ENCODE results near the gene ARHGAP10.

Gene ARHGAP10

DNA sequence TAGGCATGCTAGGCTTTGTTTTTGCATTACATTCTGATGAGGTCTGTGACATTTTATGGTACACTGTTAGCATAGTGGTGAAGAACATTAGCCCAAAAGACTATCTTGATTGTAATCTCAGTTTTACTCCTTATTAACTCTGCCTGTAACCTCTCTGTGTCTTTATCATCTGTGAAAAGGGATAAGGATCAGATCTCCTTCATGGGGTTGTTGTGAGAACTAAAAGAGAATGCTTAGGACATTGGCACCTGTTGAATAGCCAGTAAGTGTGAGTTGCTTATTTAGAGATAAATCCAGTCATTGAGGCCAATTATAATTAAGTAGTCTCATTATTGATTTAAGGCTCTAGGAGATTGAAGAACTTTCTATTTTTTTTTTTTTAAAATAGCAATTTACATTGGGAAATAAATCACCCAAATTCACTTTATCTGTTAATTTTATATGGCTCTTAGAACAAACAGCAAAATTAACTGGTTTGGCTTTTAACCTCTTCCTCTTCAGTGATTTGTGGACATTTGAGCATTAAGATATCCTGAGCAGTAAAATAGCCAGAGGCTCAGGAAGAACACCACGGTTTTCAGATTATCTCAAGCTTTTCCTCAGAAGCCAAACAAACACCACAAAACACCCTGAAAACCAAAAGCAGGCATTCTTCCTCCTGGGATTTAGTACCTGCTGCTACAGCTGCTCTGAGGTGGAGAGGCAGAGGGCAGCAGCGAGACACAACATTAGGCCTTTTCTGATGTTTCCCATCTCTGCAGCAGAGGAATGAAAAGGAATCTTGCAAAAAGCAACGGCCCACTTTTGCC lies 192.9 kb downstream of the ARHGAP10 start:
- DNase-seq (ENCODE audit: low spot score) = peak; percentile 36
- Histone ChIP-seq H2BK15ac (ENCODE audit: low read length) (no peak overlapping the region), H4K91ac (ENCODE audit: low read depth, low read length, poor library complexity) (no peak overlapping the region), H2AK5ac (ENCODE audit: low read depth, low read length) (no peak overlapping the region), H3K4me1 (ENCODE audit: control insufficient read depth in 2 of 2, insufficient read depth in 1 of 2, low read depth in 1 of 2, low read length in 2 of 2) (peaks cover 0 to 3% of the 10 kb centered on the region in 2 donors), H3K27me3 (ENCODE audit: control insufficient read depth in 3 of 3, insufficient read depth in 3 of 3, low read depth in 1 of 3, low read length in 3 of 3) (no peaks in the 10 kb centered on the region), H2BK12ac (ENCODE audit: low read length) (no peak overlapping the region), H3K9ac (ENCODE audit: low read depth, low read length, poor library complexity) (no peak overlapping the region), H3K18ac (ENCODE audit: low read length) (no peak overlapping the region), H2AFZ (ENCODE audit: low read length) (no peak overlapping the region), H3K9me3 (replicated peaks in 1 of 2; ENCODE audit: control insufficient read depth in 2 of 2, insufficient read depth in 1 of 2, low read depth in 1 of 2, low read length in 2 of 2) (no peaks in the 10 kb centered on the region), H3K4me2 (ENCODE audit: insufficient read depth, low read length, poor library complexity, severe bottlenecking) (no peak overlapping the region), H3K4me3 (ENCODE audit: low read length in 2 of 2) (no peak overlapping the region), H3K4ac (ENCODE audit: low read length) (no peak overlapping the region), H3K27ac (replicated peaks; ENCODE audit: low read length) (no peak overlapping the region), H2BK120ac (ENCODE audit: low read depth, low read length) (no peak overlapping the region), H3K36me3 (replicated peaks in 1 of 2; ENCODE audit: control insufficient read depth in 2 of 2, insufficient read depth in 2 of 2, low read length in 2 of 2) (no peaks in the 10 kb centered on the region), H2BK5ac (ENCODE audit: low read length) (no peak overlapping the region), H4K8ac (ENCODE audit: low read depth, low read length) (no peak overlapping the region), H3K23ac (ENCODE audit: low read depth, low read length, poor library complexity) (no peak overlapping the region), H3K14ac (ENCODE audit: low read length) (no peak overlapping the region), H3K79me1 (ENCODE audit: low read depth, low read length) (peaks cover 1% of the 10 kb centered on the region)
- no CpG with 5 or more reads among the region's 3 CpGs for WGBS, 2 donors (ENCODE audit: extremely low coverage in 2 of 2, insufficient read length in 2 of 2, insufficient replicate concordance in 1 of 2)

DNA sequence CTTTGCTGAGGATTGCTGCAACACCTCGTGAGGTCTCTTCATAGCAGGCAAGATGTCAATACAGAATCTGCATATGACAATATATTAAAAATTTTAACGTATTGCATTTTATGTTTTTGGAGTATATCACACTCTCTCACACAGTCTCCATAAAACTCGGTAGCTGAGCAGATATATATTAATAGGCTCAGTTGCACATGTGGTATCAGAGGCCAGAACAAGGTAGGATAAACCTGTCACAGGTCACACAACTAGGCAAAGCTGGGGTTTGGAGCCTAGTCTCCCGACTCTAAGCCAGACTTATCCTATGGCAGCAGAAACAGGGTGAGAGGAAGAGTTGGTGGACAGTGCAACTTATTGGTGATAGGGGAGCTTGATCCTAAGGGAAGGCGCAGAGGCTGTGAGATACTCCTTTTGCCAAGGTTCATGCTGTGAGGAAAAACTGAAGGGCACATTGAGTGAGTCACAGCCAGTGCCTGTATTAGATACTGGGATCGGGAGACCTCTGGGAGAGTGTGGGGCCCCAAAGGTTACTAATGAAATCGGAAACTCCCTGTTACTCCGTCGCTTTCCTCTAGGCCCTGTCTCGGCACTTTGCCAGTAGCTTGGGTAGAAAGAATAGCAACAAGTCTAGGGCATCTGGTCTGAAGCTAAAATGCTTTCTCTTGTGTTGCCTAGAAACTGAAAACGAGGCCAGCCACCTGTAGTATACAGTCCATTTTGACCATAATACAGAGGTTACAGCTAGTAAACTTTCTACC lies 195.7 kb downstream of the ARHGAP10 start:
- Histone ChIP-seq H3K4me1 (ENCODE audit: control insufficient read depth in 2 of 2, insufficient read depth in 1 of 2, low read depth in 1 of 2, low read length in 2 of 2) (peaks cover 0 to 3% of the 10 kb centered on the region in 2 donors), H3K23ac (ENCODE audit: low read depth, low read length, poor library complexity) (no peak overlapping the region), H3K27me3 (ENCODE audit: control insufficient read depth in 3 of 3, insufficient read depth in 3 of 3, low read depth in 1 of 3, low read length in 3 of 3) (no peaks in the 10 kb centered on the region), H4K8ac (ENCODE audit: low read depth, low read length) (no peak overlapping the region), H3K9ac (ENCODE audit: low read depth, low read length, poor library complexity) (no peak overlapping the region), H2BK15ac (ENCODE audit: low read length) (no peak overlapping the region), H3K18ac (ENCODE audit: low read length) (no peak overlapping the region), H2BK120ac (ENCODE audit: low read depth, low read length) (no peak overlapping the region), H3K14ac (ENCODE audit: low read length) (no peak overlapping the region), H2AK5ac (ENCODE audit: low read depth, low read length) (no peak overlapping the region), H3K9me3 (replicated peaks in 1 of 2; ENCODE audit: control insufficient read depth in 2 of 2, insufficient read depth in 1 of 2, low read depth in 1 of 2, low read length in 2 of 2) (no peaks in the 10 kb centered on the region), H2BK12ac (ENCODE audit: low read length) (no peak overlapping the region), H3K4me3 (ENCODE audit: low read length in 2 of 2) (no peak overlapping the region), H4K91ac (ENCODE audit: low read depth, low read length, poor library complexity) (no peak overlapping the region), H2AFZ (ENCODE audit: low read length) (no peak overlapping the region), H2BK5ac (ENCODE audit: low read length) (no peak overlapping the region), H3K4ac (ENCODE audit: low read length) (no peak overlapping the region), H3K27ac (replicated peaks; ENCODE audit: low read length) (no peak overlapping the region), H3K79me1 (ENCODE audit: low read depth, low read length) (no peaks in the 10 kb centered on the region), H3K36me3 (replicated peaks in 1 of 2; ENCODE audit: control insufficient read depth in 2 of 2, insufficient read depth in 2 of 2, low read length in 2 of 2) (no peaks in the 10 kb centered on the region), H3K4me2 (ENCODE audit: insufficient read depth, low read length, poor library complexity, severe bottlenecking) (no peak overlapping the region)
- WGBS, 2 donors (ENCODE audit: extremely low coverage in 2 of 2, insufficient read length in 2 of 2, insufficient replicate concordance in 1 of 2) = no CpG with 5 or more reads among the region's 11 CpGs
- DNase-seq (ENCODE audit: low spot score) = no peak

- Histone ChIP-seq H4K91ac (ENCODE audit: low read depth, low read length, poor library complexity) (no peak overlapping the region), H3K27ac (replicated peaks; ENCODE audit: low read length) (no peak overlapping the region), H3K4me1 (ENCODE audit: control insufficient read depth in 2 of 2, insufficient read depth in 1 of 2, low read depth in 1 of 2, low read length in 2 of 2) (peaks cover 0 to 3% of the 10 kb centered on the region in 2 donors), H3K36me3 (replicated peaks in 1 of 2; ENCODE audit: control insufficient read depth in 2 of 2, insufficient read depth in 2 of 2, low read length in 2 of 2) (no peaks in the 10 kb centered on the region), H3K23ac (ENCODE audit: low read depth, low read length, poor library complexity) (no peak overlapping the region), H4K8ac (ENCODE audit: low read depth, low read length) (no peak overlapping the region), H2BK12ac (ENCODE audit: low read length) (no peak overlapping the region), H2BK15ac (ENCODE audit: low read length) (no peak overlapping the region), H3K27me3 (ENCODE audit: control insufficient read depth in 3 of 3, insufficient read depth in 3 of 3, low read depth in 1 of 3, low read length in 3 of 3) (no peaks in the 10 kb centered on the region), H3K14ac (ENCODE audit: low read length) (no peak overlapping the region), H2AFZ (ENCODE audit: low read length) (no peak overlapping the region), H3K4me2 (ENCODE audit: insufficient read depth, low read length, poor library complexity, severe bottlenecking) (no peak overlapping the region), H3K79me1 (ENCODE audit: low read depth, low read length) (no peaks in the 10 kb centered on the region), H2AK5ac (ENCODE audit: low read depth, low read length) (no peak overlapping the region), H3K4me3 (ENCODE audit: low read length in 2 of 2) (no peak overlapping the region), H3K18ac (ENCODE audit: low read length) (no peak overlapping the region), H3K4ac (ENCODE audit: low read length) (no peak overlapping the region), H2BK120ac (ENCODE audit: low read depth, low read length) (no peak overlapping the region), H3K9ac (ENCODE audit: low read depth, low read length, poor library complexity) (no peak overlapping the region), H3K9me3 (replicated peaks in 1 of 2; ENCODE audit: control insufficient read depth in 2 of 2, insufficient read depth in 1 of 2, low read depth in 1 of 2, low read length in 2 of 2) (no peaks in the 10 kb centered on the region), H2BK5ac (ENCODE audit: low read length) (no peak overlapping the region)
- no CpG with 5 or more reads among the region's 5 CpGs for WGBS, 2 donors (ENCODE audit: extremely low coverage in 2 of 2, insufficient read length in 2 of 2, insufficient replicate concordance in 1 of 2)
- DNase-seq (ENCODE audit: low spot score) = no peak
Measured at GRCh38 chr4:147928400-147928799, 196.5 kb downstream of the ARHGAP10 start.

- peaks cover 0 to 3% of the 10 kb centered on the region in 2 donors for H3K4me1 ChIP-seq (ENCODE audit: control insufficient read depth in 2 of 2, insufficient read depth in 1 of 2, low read depth in 1 of 2, low read length in 2 of 2)
- H3K14ac ChIP-seq (ENCODE audit: low read length) = no peak overlapping the region
- H3K27ac ChIP-seq (replicated peaks; ENCODE audit: low read length) = no peak overlapping the region
- no peak overlapping the region for H3K4ac ChIP-seq (ENCODE audit: low read length)
- no peak overlapping the region for H2BK120ac ChIP-seq (ENCODE audit: low read depth, low read length)
- H4K91ac ChIP-seq (ENCODE audit: low read depth, low read length, poor library complexity) = no peak overlapping the region
- no peak overlapping the region for H3K18ac ChIP-seq (ENCODE audit: low read length)
- no peak overlapping the region for H2BK12ac ChIP-seq (ENCODE audit: low read length)
- H3K4me3 ChIP-seq (ENCODE audit: low read length in 2 of 2) = no peak overlapping the region
- H3K27me3 ChIP-seq (ENCODE audit: control insufficient read depth in 3 of 3, insufficient read depth in 3 of 3, low read depth in 1 of 3, low read length in 3 of 3) = no peaks in the 10 kb centered on the region
- WGBS, 2 donors (ENCODE audit: extremely low coverage in 2 of 2, insufficient read length in 2 of 2, insufficient replicate concordance in 1 of 2) = no CpG with 5 or more reads among the region's 1 CpG
- H2BK5ac ChIP-seq (ENCODE audit: low read length) = no peak overlapping the region
- H3K79me1 ChIP-seq (ENCODE audit: low read depth, low read length) = no peaks in the 10 kb centered on the region
- no peak overlapping the region for H4K8ac ChIP-seq (ENCODE audit: low read depth, low read length)
- H2AFZ ChIP-seq (ENCODE audit: low read length) = no peak overlapping the region
- H2BK15ac ChIP-seq (ENCODE audit: low read length) = no peak overlapping the region
- H3K36me3 ChIP-seq (replicated peaks in 1 of 2; ENCODE audit: control insufficient read depth in 2 of 2, insufficient read depth in 2 of 2, low read length in 2 of 2) = no peaks in the 10 kb centered on the region
- no peak overlapping the region for H3K9ac ChIP-seq (ENCODE audit: low read depth, low read length, poor library complexity)
- no peaks in the 10 kb centered on the region for H3K9me3 ChIP-seq (replicated peaks in 1 of 2; ENCODE audit: control insufficient read depth in 2 of 2, insufficient read depth in 1 of 2, low read depth in 1 of 2, low read length in 2 of 2)
- H3K23ac ChIP-seq (ENCODE audit: low read depth, low read length, poor library complexity) = no peak overlapping the region
- no peak overlapping the region for H3K4me2 ChIP-seq (ENCODE audit: insufficient read depth, low read length, poor library complexity, severe bottlenecking)
- no peak overlapping the region for H2AK5ac ChIP-seq (ENCODE audit: low read depth, low read length)
- no peak for DNase-seq (ENCODE audit: low spot score)
Measured at GRCh38 chr4:147929746-147930145, 197.9 kb downstream of the ARHGAP10 start.
